ENCODE data around the gene DHRS13.

DHRS13 gene

DNA sequence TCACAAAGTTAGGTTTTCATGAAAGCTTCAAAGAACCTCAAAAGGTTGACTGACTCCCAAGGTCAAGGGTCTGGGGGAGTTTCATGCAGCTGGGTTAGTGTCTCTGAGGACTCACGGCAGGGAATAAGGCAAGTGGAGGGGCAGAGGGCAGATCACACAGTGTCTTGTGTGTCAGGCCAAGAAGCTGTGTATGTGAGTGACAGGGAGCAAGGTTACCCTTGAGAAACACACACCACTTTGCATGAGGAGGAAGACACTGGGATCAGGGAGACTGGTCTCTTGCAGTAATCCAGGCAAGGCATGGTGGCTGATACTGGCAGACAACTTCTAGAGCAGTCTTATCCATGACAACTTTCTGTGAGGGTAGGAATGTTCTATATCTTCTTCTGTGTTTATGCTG is 11.7 kb downstream of the DHRS13 start:
- DNase-seq (ENCODE audit: low read depth) = no peak
- TF ChIP-seq MAX (IDR thresholded peaks at IDR 0.05; ENCODE audit: low read depth, low read length) (no peak), MYC (IDR thresholded peaks at IDR 0.05; ENCODE audit: low read depth, low read length) (no peak), POLR2A (IDR thresholded peaks at IDR 0.05; ENCODE audit: extremely low read depth, insufficient read length) (no peak)
- TF ChIP-seq, protein P1, sequence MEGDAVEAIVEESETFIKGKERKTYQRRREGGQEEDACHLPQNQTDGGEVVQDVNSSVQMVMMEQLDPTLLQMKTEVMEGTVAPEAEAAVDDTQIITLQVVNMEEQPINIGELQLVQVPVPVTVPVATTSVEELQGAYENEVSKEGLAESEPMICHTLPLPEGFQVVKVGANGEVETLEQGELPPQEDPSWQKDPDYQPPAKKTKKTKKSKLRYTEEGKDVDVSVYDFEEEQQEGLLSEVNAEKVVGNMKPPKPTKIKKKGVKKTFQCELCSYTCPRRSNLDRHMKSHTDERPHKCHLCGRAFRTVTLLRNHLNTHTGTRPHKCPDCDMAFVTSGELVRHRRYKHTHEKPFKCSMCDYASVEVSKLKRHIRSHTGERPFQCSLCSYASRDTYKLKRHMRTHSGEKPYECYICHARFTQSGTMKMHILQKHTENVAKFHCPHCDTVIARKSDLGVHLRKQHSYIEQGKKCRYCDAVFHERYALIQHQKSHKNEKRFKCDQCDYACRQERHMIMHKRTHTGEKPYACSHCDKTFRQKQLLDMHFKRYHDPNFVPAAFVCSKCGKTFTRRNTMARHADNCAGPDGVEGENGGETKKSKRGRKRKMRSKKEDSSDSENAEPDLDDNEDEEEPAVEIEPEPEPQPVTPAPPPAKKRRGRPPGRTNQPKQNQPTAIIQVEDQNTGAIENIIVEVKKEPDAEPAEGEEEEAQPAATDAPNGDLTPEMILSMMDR (IDR thresholded peaks at IDR 0.05; ENCODE audit: low read depth, low read length) = no peak
- H3K4me3 ChIP-seq (ENCODE audit: low read depth, low read length) = no peak overlapping the region

DNA sequence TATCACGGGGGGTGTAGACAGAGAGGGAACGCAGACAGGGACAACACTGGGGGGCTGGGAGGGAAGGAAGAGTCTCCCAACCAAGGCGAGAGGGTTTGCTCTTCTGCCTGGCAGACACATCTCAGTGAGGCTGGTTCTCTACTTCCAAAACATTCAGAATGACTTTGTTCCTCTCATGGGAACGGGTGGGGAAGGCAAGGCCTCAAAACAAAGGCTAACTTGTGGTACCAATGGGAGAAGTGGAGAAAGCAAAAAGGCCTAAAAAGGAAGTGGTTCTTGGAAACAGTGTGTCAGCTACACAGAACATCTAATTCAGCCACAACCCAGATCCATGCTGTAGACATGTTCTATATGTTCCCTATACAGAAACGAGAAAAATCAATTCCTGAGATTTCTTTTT is 12.9 kb downstream of the DHRS13 start:
- no peak overlapping the region for H3K4me3 ChIP-seq (ENCODE audit: low read depth, low read length)
- TF ChIP-seq, protein P1 (IDR thresholded peaks at IDR 0.05; ENCODE audit: low read depth, low read length) = no peak
- TF ChIP-seq MAX (IDR thresholded peaks at IDR 0.05; ENCODE audit: low read depth, low read length) = no peak
- DNase-seq (ENCODE audit: low read depth) = peak; percentile 48

- DNase-seq (ENCODE audit: low read depth) = no peak
- TF ChIP-seq MAX (IDR thresholded peaks at IDR 0.05; ENCODE audit: low read depth, low read length) (no peak), MYC (IDR thresholded peaks at IDR 0.05; ENCODE audit: low read depth, low read length) (no peak), POLR2A (IDR thresholded peaks at IDR 0.05; ENCODE audit: extremely low read depth, insufficient read length) (no peak)
- TF ChIP-seq, protein P1 (IDR thresholded peaks at IDR 0.05; ENCODE audit: low read depth, low read length) = no peak
These were observed 14.0 kb downstream of the DHRS13 start for GRCh38 chr17:28888832-28889231.

GRCh38 chr17:28887871-28888471 is 14.9 kb downstream of the DHRS13 start:
- H3K4me3 ChIP-seq (ENCODE audit: low read depth, low read length) = no peak overlapping the region
- DNase-seq (ENCODE audit: low read depth) = no peak
- TF ChIP-seq POLR2A (IDR thresholded peaks at IDR 0.05; ENCODE audit: extremely low read depth, insufficient read length) = no peak
- no peak for TF ChIP-seq MYC (IDR thresholded peaks at IDR 0.05; ENCODE audit: low read depth, low read length)
- TF ChIP-seq, protein P1 (IDR thresholded peaks at IDR 0.05; ENCODE audit: low read depth, low read length) = no peak
- TF ChIP-seq MAX (IDR thresholded peaks at IDR 0.05; ENCODE audit: low read depth, low read length) = no peak

More at GRCh38 chr17:28888832-28889231, 14.0 kb downstream of the DHRS13 start:
- H3K4me3 ChIP-seq (ENCODE audit: low read depth, low read length) = no peak overlapping the region

DNA sequence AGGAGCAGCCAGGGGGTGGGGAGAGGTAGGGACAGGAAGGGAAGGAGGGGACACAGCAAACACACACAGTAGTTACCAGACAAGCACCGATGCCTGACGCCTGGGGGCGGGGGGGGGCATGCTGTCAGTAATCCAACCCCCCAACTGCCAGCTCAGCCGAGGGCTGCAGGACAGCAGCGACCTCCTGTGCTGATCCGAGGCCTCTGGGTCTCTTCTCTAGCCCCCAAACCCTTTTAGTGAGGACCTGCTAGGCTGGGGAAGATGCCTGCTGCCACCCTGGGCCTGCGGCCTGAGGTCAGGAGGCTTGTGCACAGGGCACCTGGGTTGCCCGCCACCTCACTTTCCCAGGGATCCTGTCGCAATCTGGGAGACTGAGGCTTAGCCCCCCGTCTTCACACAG is 16.9 kb downstream of the DHRS13 start:
- no peak for DNase-seq (ENCODE audit: low read depth)
- no peak overlapping the region for H3K4me3 ChIP-seq (ENCODE audit: low read depth, low read length)
- TF ChIP-seq, protein P1 (IDR thresholded peaks at IDR 0.05; ENCODE audit: low read depth, low read length) = no peak
- TF ChIP-seq MYC (IDR thresholded peaks at IDR 0.05; ENCODE audit: low read depth, low read length) (no peak), MAX (IDR thresholded peaks at IDR 0.05; ENCODE audit: low read depth, low read length) (no peak), POLR2A (IDR thresholded peaks at IDR 0.05; ENCODE audit: extremely low read depth, insufficient read length) (no peak)
